ENCODE data around the gene DEF6.

The DEF6 gene

GRCh38 chr6:35297601-35298481 lies at the start of gene DEF6:
TSS of gene DEF6 (plus strand) at chr6:35297818. CDS start at chr6:35297857, 39 bp downstream.
- DNase-seq: peak; percentile 91

GRCh38 chr6:35248300-35248699 lies 49.3 kb upstream of the DEF6 start:
- no peak for DNase-seq

GRCh38 chr6:35248965-35249364 lies 48.7 kb upstream of the DEF6 start:
- no peak for DNase-seq

GRCh38 chr6:35251949-35252348 lies 45.7 kb upstream of the DEF6 start:
- DNase-seq: no peak

GRCh38 chr6:35253249-35253648 lies 44.4 kb upstream of the DEF6 start:
- DNase-seq: no peak

GRCh38 chr6:35258336-35258735 lies 39.3 kb upstream of the DEF6 start:
- no peak for DNase-seq

GRCh38 chr6:35258858-35259193 lies 38.8 kb upstream of the DEF6 start:
- no peak for DNase-seq

GRCh38 chr6:35259194-35259947 lies 38.2 kb upstream of the DEF6 start, which contains the start of gene ZNF76:
TSS of gene ZNF76 (plus strand) at chr6:35259735. CDS start at chr6:35281152, 21,417 bp downstream.
- DNase-seq: peak; percentile 95

GRCh38 chr6:35259948-35260590 lies 37.5 kb upstream of the DEF6 start:
- DNase-seq: peak; percentile 85

- DNase-seq: no peak
These were observed 36.7 kb upstream of the DEF6 start for GRCh38 chr6:35260591-35261570.

GRCh38 chr6:35262596-35262995 lies 35.0 kb upstream of the DEF6 start:
- no peak for DNase-seq

- no peak for DNase-seq
These were observed 32.9 kb upstream of the DEF6 start for GRCh38 chr6:35264550-35265274.

GRCh38 chr6:35265523-35265922 lies 32.1 kb upstream of the DEF6 start:
- no peak for DNase-seq

- no peak for DNase-seq
These were observed 30.2 kb upstream of the DEF6 start for GRCh38 chr6:35267446-35267845.

GRCh38 chr6:35267897-35268296 lies 29.7 kb upstream of the DEF6 start:
- DNase-seq: no peak

- DNase-seq: no peak
These were observed 25.6 kb upstream of the DEF6 start for GRCh38 chr6:35272005-35272404.

- DNase-seq: no peak
These were observed 23.6 kb upstream of the DEF6 start for GRCh38 chr6:35273822-35274559.

GRCh38 chr6:35275744-35276260 lies 21.8 kb upstream of the DEF6 start:
- DNase-seq: no peak

GRCh38 chr6:35278708-35279107 lies 18.9 kb upstream of the DEF6 start:
- no peak for DNase-seq

GRCh38 chr6:35280903-35281302 lies 16.7 kb upstream of the DEF6 start:
- no peak for DNase-seq

GRCh38 chr6:35282472-35282871 lies 15.1 kb upstream of the DEF6 start:
- no peak for DNase-seq
